Measurements from ENCODE around the gene OBSCN.

- TF ChIP-seq ELF4 (IDR thresholded peaks at IDR 0.05): no peak
- no peak for TF ChIP-seq SP1 (IDR thresholded peaks at IDR 0.05)
- TF ChIP-seq SUZ12 (IDR thresholded peaks at IDR 0.05): no peak
- no peak for TF ChIP-seq ARNT (IDR thresholded peaks at IDR 0.05)
- no peak for TF ChIP-seq NFRKB (IDR thresholded peaks at IDR 0.05)
- no peak for TF ChIP-seq FOXK2 (IDR thresholded peaks at IDR 0.05)
- no peak for TF ChIP-seq BHLHE40 (IDR thresholded peaks at IDR 0.05; ENCODE audit: borderline replicate concordance)
- TF ChIP-seq, protein P1, sequence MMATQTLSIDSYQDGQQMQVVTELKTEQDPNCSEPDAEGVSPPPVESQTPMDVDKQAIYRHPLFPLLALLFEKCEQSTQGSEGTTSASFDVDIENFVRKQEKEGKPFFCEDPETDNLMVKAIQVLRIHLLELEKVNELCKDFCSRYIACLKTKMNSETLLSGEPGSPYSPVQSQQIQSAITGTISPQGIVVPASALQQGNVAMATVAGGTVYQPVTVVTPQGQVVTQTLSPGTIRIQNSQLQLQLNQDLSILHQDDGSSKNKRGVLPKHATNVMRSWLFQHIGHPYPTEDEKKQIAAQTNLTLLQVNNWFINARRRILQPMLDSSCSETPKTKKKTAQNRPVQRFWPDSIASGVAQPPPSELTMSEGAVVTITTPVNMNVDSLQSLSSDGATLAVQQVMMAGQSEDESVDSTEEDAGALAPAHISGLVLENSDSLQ (IDR thresholded peaks at IDR 0.05): no peak
Observed at GRCh38 chr1:228353601-228354371, 145.9 kb downstream of the OBSCN start.

Measured in HEK293T (cell line).